Fibroblast of gingiva (primary cell): ENCODE measurements around the gene ALDH3B2.

Source experiments
- DNase-seq: peaks from one replicate; pipeline ENCODE4 v3.0.0-alpha.2; 2011; ENCODE audit warnings: low read depth

The ALDH3B2 gene

DNA sequence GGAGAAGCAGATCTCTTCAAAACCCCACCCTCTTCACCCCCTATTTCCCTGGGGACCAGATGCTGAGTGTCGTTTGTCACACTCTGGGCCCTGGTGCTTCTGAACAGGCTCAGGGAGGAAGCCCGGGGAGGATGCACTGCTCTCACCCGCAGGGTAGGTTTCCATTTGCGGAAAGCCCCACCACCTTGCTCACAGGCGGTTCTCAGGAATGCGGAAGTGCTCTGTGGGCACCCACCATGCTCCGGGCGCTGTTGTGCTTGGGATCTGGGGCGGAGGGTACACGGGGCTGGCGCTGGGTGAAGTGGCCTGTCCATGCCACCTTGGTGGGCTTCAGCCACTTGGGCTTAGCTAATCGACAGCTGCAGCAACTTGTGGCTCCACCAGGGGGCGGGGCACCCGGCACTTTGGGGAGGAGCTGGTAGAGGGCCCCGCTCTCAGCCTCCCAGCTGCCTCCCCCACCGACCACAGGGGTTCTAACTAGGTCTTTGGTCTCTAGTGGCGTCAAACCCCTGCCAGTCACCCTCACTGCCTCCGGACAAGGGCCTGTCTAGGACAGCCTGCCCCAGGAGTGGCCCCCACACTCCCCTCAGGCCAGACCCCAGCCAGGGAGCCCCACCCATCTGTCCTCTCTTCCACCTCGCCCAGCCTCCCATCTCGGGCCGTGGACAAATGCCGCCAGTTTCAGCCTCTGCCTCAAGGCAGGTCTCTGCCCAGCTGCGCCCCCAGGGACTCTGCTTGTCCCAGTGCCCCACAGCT is 60.3 kb downstream of the ALDH3B2 start:
- peak; percentile 20 for DNase-seq

GRCh38 chr11:67613313-67613959 is 61.0 kb downstream of the ALDH3B2 start:
- no peak for DNase-seq

DNA sequence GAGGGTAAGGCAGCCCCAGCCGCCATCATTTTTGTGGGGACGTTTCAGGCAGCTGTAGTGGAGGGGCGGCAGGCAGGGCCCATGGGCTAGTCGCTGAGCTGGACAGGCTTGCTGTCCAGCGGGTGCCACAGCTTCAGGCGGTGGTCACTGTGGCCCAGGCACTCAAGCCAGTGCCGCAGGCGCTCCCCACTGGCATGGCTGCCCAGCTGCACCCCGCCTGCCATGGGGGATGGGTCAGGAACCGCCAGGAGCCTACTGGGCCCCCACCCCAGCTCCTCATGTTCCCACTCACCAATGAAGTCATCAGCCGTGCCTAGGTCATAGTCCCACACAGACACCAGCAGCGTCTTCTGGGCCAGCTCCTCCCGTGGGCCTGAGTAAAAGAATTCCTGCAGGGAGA is 61.7 kb downstream of the ALDH3B2 start:
- DNase-seq, result no peak
